Measurements from ENCODE around the gene SGSM2. TPM values are rescaled to one million over a fixed set of nuclear protein-coding genes. Genes with fewer than 3 reads are reported as not detected.

SGSM2 gene
- total RNA-seq, 1 experiment from 2014 or later: 47.2 TPM

DNA sequence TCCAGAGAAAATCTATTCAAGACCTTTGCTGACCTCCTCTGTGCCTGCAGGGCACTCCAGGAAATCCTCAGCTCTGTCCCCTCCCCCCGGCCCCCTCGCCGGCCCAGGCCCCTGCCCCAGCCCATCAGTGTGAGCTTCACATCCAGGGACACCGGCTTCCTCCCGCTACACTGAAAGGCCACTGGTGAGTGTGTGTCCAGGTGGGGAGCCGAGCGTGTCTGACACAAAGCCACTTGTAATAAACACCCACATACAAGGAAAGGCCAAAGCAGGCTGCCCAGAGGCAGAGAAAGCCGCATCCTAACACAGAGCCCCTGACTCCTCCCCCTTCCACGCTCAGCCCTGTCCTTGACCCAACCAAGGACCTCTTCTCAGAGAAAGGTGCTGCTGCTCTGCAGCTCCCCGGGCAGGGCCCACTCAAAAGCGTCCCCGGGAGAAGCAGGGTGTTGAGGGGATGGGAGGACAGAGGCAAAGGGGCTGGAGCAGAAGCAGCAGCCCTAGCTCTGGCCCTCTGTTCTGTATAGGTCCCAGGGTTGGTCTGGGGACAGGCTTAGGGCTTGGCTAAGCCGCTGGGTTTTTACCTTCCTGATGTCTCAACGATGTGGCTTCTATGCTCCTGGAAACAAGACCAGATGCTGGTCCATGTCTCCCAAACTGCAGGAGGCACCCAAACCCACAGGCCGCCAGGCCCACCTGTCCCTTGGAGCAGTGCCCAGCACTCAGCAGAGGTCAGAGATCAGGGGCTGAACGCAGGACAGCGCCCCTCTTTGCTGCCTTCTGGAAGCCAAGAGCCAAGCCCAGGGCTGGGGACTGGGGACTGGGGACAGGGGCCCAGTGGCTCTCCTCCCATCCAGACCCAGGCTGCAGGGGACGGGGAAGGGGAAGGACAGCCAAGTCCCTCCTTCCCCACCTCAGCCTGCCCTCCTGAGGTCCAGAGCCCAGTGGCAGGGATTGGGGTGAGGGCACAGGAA is 48.2 kb downstream of the SGSM2 start:
- Histone ChIP-seq H3K27ac (ENCODE audit: low read length) (no peak overlapping the region), H2AFZ (ENCODE audit: low read length) (no peak overlapping the region), H3K36me3 (ENCODE audit: low read depth, low read length) (no peaks in the 10 kb centered on the region), H4K20me1 (ENCODE audit: low read length) (no peaks in the 10 kb centered on the region), H3F3A (ENCODE audit: low read length, unreplicated experiment) (no peaks in the 10 kb centered on the region), H3K9me3 (ENCODE audit: low read length) (no peaks in the 10 kb centered on the region), H3K9me2 (replicated peaks; ENCODE audit: low read length) (no peaks in the 10 kb centered on the region), H3K9ac (ENCODE audit: low read length) (no peak overlapping the region), H3K4me1 (ENCODE audit: insufficient read depth, low read length) (no peaks in the 10 kb centered on the region), H3K4me2 (ENCODE audit: low read length) (no peak overlapping the region), H3K27me3 (ENCODE audit: low read length) (no peaks in the 10 kb centered on the region), H3K4me3 (ENCODE audit: low read length) (no peak overlapping the region), H3K79me2 (ENCODE audit: low read length) (0 out of 2 replicates have a peak, but pooled peaks cover 4% of the 10 kb centered on the region)
- ChIA-PET CTCF (no interaction called here), POLR2A (ENCODE audit: unreplicated experiment) (no interaction called here)
- no TSS peak for BruUV-seq (replicated peaks)
- DNase-seq: no peak
- intact Hi-C loops (cut with micrococcal nuclease): no loop called here
- no peak for TF ChIP-seq EZH2 (IDR thresholded peaks at IDR 0.05; ENCODE audit: low read length, unreplicated experiment)
- no peak for TF ChIP-seq EZH2phosphoT487 (IDR thresholded peaks at IDR 0.05; ENCODE audit: borderline replicate concordance, low read length)
- TF ChIP-seq, protein P1, sequence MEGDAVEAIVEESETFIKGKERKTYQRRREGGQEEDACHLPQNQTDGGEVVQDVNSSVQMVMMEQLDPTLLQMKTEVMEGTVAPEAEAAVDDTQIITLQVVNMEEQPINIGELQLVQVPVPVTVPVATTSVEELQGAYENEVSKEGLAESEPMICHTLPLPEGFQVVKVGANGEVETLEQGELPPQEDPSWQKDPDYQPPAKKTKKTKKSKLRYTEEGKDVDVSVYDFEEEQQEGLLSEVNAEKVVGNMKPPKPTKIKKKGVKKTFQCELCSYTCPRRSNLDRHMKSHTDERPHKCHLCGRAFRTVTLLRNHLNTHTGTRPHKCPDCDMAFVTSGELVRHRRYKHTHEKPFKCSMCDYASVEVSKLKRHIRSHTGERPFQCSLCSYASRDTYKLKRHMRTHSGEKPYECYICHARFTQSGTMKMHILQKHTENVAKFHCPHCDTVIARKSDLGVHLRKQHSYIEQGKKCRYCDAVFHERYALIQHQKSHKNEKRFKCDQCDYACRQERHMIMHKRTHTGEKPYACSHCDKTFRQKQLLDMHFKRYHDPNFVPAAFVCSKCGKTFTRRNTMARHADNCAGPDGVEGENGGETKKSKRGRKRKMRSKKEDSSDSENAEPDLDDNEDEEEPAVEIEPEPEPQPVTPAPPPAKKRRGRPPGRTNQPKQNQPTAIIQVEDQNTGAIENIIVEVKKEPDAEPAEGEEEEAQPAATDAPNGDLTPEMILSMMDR (conservative IDR thresholded peaks at IDR 0.05; ENCODE audit: low read depth, low read length): no peak
- no peak for ATAC-seq

DNA sequence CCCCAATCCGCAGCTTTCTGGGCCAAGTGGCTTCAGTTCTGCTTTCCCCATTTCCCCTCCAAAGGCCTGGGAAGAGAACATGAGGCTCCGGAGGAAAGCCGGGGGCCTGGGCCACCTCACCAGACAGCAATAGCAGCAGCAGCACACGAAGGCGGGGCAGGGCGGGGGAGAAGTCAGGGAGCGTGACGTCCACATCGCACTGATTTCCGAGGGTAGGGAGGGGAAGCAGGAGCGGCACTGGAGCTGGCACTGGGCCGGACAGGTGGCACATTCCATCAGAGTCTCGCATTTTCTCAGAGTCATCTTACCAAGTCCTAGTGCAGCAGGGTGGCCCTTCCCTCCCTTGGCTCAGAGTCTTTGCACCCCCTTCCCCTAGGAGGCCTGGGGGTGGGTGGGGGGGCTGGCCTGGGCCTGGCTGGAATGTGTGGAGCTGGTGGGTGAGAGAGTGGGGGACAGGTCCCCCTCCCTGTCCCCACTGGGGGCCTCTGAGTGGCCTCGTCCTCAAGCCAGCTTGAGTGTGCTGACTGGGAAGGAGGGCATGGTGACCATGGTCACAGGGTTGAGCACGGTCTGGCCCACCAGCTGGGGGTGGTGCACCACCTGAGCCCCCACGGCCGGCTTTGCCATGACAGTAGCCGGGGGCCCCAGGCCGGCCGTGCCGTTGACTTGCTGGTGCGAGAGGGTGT is 49.2 kb downstream of the SGSM2 start:
- Histone ChIP-seq H4K20me1 (ENCODE audit: low read length) (no peaks in the 10 kb centered on the region), H3K79me2 (ENCODE audit: low read length) (peaks cover 10% of the 10 kb centered on the region), H3F3A (ENCODE audit: low read length, unreplicated experiment) (no peaks in the 10 kb centered on the region), H3K36me3 (ENCODE audit: low read depth, low read length) (no peaks in the 10 kb centered on the region), H3K9me2 (replicated peaks; ENCODE audit: low read length) (no peaks in the 10 kb centered on the region), H3K4me3 (ENCODE audit: low read length) (no peak overlapping the region), H3K4me2 (ENCODE audit: low read length) (no peak overlapping the region), H3K9ac (ENCODE audit: low read length) (no peak overlapping the region), H2AFZ (ENCODE audit: low read length) (no peak overlapping the region), H3K9me3 (ENCODE audit: low read length) (no peaks in the 10 kb centered on the region), H3K27me3 (ENCODE audit: low read length) (no peaks in the 10 kb centered on the region), H3K27ac (ENCODE audit: low read length) (no peak overlapping the region), H3K4me1 (ENCODE audit: insufficient read depth, low read length) (peaks cover 2% of the 10 kb centered on the region)
- no peak for DNase-seq
- no peak for ATAC-seq
- CTCF ChIA-PET: no interaction called here
- POLR2A ChIA-PET (ENCODE audit: unreplicated experiment): no interaction called here
- intact Hi-C loops (cut with micrococcal nuclease): no loop called here
- BruUV-seq (replicated peaks): TSS peak; percentile 3
- TF ChIP-seq EZH2 (IDR thresholded peaks at IDR 0.05; ENCODE audit: low read length, unreplicated experiment) (no peak), EZH2phosphoT487 (IDR thresholded peaks at IDR 0.05; ENCODE audit: borderline replicate concordance, low read length) (no peak)
- TF ChIP-seq, protein P1 (conservative IDR thresholded peaks at IDR 0.05; ENCODE audit: low read depth, low read length): no peak
